Activated CD4-positive, alpha-beta T cell treated with anti-CD3 and anti-CD28 coated beads for 1 hour (primary cell): Measurements from ENCODE around the gene PDLIM1.
"Not testable (repeated sequence)": the region's sequence is repeated elsewhere in the genome, so short reads cannot be mapped to it uniquely, and the experiment has no call there.

Experiments
- DNase-seq: peaks from one replicate; pipeline ENCODE4 v3.0.0-alpha.2; 2020

PDLIM1 gene

DNA sequence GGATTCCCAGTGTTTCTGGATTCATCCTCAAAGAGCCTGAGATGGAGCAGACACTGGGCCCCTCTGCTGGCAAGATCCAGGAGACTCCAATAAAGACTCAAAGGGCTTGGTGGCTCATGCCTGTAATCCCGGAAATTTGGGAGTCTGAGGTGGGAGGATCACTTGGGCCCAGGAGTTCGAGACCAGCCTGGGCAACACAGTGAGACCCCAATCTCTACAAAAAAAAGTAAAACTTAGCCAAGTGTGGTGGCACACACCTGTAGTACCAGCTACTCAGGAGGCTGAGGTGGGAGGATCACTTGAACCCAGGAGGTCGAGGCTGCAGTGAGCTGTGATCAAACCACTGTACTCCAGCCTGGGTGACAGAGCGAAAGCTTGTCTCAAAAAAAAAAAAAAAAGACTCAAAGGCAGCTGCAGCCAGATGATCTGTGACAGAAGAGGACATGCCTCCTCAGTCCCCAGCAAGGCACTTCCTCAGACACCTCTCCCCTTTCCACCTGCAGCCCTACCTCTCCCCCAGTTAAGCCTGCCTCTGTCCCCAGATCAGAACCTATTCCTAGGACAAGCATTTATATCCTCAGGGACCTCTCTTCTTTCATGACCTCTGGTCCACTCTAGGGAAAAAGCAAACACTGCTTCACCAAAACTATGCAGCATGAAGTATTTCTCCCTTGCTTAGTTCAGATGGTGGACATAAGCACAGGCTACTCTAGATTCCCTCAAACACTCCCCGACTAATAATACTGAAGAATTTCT lies 27.9 kb downstream of the PDLIM1 start:
- DNase-seq = no peak

DNA sequence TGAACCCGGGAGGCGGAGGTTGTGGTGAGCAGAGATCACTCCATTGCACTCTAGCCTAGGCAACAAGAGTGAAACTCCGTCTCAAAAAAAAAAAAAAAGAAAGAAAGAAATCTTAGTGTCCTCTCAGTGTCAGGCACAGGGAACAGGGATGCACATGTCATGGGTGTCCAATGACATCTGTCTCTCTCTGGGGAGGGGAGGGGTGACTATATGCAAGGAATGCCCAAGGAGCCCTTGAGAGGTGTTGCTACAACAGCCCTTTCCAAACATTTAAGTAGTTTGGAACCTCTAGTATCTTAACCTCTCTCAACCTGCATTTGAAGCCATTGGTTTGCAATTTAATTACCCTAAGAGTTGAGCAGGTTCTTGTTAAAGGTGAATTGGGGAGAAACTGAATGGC lies 28.9 kb downstream of the PDLIM1 start:
- DNase-seq = no peak

DNA sequence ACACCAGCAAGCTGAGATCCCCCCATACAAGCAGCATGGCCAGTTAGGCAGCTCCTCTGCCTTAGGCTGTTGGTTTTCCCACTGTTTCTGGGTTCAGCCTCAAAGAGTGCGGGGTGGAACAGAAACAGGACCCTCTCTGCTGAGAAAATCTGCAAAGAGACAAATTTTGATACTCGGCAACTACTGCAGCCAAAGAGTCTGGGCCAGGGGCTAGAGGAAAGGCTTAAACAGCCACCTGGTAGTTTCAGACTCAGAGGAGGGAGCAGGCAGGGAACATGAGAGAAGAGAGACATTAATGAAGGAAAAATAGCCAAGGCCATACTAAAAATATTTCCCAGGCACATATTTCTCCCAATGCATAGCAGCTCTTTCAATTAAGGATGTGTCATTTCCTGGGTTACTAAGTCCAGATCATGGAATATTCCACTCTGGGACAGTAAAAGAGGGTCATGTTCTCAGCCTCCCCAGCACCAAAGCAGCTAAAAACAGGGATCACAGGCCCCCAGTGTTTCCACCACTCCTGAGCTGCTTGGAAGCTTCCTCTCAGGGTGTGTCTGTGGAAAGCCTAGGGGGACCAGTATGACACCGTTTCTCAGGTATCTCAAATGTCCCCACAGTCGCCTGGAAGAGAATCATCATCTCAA lies 29.8 kb downstream of the PDLIM1 start:
- DNase-seq = no peak

GRCh38 chr10:95260397-95260881 lies 30.4 kb downstream of the PDLIM1 start:
- DNase-seq = no peak

DNA sequence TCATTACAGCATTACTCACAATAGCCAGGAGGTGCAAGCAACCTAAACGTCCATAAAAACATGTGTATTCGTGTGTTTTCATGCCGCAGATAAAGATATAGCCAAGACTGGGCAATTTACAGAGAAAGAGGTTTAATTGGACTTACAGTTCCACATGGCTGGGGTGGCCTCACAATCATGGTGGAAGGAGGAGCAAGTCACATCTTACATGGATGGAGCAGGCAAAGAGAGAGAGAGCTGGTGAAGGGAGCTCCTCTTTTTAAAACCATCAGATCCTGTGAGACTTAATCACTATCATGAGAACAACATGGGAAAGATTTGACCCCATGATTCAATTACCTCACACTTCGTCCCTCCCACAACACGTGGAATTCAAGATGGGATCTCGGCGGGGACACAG lies 33.0 kb downstream of the PDLIM1 start:
- no peak for DNase-seq

- DNase-seq = no peak
These were observed 34.5 kb downstream of the PDLIM1 start for GRCh38 chr10:95256268-95256667.

DNA sequence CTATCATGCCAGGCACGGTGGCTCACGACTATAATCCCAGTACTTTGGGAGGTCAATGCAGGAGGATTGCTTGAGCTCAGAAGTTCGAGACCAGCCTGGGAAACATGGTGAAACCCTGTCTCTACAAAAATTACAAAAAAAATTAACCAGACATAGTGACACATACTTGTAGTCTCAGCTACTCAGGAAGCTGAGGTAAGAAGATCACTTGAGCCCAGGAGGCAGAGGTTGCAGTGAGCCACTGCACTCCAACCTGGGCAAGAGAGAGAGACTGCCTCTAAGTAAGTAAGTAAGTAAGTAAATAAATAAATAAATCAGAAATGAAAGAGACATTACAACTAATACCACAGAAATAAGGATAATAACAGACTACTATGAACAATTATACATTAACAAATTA lies 36.2 kb downstream of the PDLIM1 start:
- DNase-seq = no peak

DNA sequence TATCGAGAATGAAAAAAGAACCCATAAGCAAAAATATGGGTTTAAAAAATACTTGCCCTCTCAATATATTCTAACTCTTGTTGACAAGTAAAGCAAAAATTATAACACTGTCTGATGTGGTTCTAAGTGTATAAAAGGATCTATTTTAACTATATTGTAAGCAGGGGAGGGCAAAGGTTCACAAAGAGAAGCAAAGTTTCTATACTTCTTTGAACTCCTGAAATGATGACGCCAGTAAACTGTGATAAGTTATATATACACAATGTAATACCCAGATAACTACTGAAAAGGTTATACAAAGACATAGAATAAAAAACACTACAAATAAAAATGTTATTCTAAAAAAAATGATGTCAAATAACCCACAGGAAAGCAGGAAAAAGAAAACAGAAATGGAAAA lies 37.1 kb downstream of the PDLIM1 start:
- DNase-seq = no peak

GRCh38 chr10:95253007-95253406 lies 37.8 kb downstream of the PDLIM1 start:
- DNase-seq = no peak

DNA sequence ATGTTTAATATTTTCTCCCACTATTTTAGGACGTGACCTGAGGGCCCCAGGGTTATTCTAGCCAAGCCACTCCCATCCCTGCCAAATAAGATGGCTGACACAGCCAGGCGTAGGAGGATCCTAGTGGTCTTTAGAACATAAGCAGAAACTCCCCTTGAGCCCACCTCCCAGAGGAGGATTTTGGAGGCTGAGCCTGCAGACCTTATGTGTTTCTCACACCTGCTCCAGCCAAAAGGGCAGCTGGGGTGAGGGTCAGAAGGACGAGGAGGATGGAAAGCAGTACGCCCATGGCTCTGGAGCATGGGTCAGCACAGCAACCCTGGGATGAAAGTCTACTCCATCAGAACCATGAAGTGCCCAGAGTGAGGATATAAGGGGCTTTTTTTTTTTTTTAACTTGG lies 39.9 kb downstream of the PDLIM1 start:
- DNase-seq = no peak

- no peak for DNase-seq
These were observed 41.3 kb downstream of the PDLIM1 start for GRCh38 chr10:95249467-95249866.

- no peak for DNase-seq
These were observed 41.8 kb downstream of the PDLIM1 start for GRCh38 chr10:95248989-95249388.

DNA sequence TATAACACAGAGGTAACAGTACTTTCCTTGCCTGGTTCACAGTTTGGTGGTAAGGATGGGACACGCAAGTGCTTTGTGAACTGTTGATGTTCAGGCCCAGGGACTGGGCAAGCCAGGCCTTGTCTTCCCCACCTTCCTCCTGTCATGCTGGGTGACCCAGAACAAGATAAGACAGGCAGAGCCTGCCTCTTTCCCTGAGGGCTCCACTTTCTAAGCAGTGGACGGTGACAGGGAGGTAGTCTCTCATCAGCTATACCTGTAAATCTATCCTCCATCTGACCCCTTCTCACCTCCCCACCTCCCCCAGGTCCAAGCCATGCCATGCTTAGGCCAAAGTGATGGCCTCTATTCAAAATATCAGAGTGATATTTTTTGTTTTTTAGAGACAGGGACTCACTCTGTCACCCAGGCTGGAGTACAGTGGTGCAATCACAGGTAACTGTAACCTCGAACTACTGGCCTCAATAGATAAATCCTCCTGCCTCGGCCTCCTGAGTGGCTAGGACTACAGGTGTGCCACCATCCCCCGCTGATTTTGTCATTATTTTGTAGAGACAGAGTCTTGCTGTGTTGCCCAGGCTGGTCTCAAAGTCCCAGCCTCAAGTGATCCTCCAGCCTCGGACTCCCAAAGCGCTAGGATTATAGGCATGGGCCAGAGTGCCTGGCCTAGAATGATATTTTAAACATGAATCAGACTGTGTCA lies 42.8 kb downstream of the PDLIM1 start:
- DNase-seq = no peak

DNA sequence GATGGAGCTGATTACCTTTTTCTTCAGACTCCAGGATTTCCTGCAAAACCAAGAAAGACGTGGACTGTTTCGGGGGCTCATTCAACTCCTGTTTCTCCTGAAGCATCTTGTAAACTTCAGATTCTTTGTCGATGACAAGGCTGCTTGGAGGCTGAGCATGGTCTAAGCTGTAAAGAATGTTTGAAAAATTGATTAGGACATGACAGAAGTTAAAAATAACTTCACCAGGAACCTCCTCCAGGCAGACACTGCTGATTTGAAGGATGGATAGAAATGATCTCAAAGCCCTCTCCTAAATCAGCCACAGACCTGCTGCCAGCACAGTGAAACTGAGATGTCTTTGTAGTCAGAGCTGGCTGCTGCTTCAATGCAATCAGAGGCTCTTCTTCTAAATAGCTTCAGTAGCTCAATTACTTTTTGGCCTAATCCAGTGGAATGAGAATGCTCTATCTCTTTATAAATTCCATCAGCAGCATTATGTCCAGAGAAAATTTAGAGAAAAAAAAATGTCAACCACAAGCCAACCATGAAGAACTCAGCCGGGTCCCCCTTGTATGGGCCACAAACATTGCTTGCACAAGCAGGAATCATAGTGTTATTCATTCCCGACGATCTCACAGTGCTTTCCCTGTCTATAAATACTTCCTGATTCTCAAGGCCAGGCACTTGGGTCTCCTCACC lies 43.5 kb downstream of the PDLIM1 start:
- no peak for DNase-seq

DNA sequence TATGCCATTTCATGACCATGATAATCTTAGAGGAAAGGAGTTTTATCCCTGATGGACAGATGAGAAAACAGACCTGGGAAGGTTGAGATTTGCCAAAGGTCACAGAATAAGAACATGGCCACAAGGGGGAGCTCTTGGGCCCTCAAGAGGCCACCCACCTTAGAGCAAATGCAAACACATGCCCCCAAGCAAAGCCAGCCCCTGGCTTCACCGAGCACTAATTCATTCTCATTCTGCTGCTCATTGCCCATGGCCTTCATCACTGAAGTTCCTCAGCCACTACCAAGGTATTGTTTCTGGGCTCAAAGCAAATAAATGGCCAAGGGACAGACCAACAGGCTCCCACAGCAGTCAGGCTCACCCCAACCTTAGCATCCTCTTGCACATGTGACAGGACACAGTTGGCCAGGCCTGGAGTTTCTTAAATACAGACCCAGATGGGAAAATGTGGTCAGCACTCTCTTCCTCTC lies 44.2 kb downstream of the PDLIM1 start:
- DNase-seq = peak; percentile 11

- no peak for DNase-seq
These were observed 45.3 kb downstream of the PDLIM1 start for GRCh38 chr10:95245425-95246055.

DNA sequence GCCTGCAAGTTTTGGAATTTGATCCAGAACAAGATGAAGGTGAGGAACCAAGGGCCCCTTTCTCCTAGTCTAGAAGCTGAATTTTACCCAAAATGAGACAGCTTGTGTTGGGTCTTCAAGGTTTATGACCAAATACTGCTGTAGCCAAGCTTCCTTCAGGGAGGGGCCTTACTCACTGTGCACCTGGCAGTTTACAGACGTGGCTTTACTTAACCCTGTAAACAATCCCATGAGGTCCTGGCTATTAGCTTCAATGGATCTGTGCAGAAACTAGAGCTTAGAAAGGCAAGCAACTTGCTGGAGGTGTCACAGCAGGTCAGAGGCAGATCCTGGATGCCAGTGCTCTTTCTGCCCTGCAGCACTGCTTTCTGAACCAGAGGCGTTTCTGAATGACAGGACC lies 46.7 kb downstream of the PDLIM1 start:
- no peak for DNase-seq

GRCh38 chr10:95243318-95243617 lies 47.5 kb downstream of the PDLIM1 start:
- no peak for DNase-seq

DNA sequence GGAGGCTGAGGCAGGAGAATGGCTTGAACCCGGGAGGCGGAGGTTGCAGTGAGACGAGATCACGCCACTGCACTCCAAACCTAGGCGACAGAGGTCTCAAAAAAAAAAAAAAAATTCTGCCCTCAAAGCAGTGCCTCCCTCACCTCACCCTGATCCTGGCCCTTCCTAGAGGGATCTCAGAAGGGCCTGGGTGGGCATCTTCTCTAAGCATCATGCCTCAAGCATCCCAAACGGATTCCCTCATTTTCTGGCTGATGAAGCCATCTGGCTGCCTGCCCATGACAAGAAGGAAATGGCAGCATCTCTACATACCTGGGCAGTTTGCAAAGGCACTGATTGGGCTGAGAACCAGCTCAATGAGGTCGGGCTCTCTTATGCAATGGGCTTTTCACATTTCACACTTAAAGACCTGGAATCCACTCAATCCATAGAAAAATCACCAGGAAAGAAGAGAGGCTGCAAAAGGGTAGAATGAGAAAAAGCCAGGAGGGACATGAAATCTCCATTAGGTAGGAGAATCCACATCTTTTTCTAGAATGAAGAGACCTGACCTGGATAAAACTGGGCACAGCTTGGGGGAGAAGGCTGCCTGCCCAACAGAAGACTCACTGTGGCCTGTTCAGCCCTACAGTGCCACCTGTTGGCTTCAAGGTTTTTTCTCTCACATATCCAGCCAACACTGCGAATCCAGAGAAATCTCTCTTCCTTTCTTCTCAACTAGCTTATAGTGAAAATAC lies 48.1 kb downstream of the PDLIM1 start:
- DNase-seq = no peak

- DNase-seq = no peak
These were observed 49.3 kb downstream of the PDLIM1 start for GRCh38 chr10:95241533-95241932.

- no peak for DNase-seq
These were observed 50.0 kb downstream of the PDLIM1 start for GRCh38 chr10:95240811-95241210.

GRCh38 chr10:95240096-95240495 lies 50.7 kb downstream of the PDLIM1 start:
- DNase-seq = not testable (repeated sequence)
